CD4-positive, alpha-beta T cell (primary cell): ENCODE results near the gene NUDT7. TPM values are rescaled to one million over a fixed set of nuclear protein-coding genes. Genes with fewer than 3 reads are reported as not detected.

Source experiments
- ATAC-seq: fragments of 200-7000 bp; cut with Tn5 transposase; one replicate; pipeline ENCODE4 v1.10.0; 2022; ENCODE audit warnings: mild to moderate bottlenecking; ENCODE audit not compliant: poor library complexity
- CTCF ChIA-PET: fragments of 350-600 bp; sonication (Branson Sonifier 250); formaldehyde crosslinking; loops from one replicate; lab custom pipeline; 2021; ENCODE audit warnings: antibody characterized with exemption, inconsistent platforms; lab: Charles Lee
- POLR2A ChIA-PET: fragments of 350-600 bp; sonication (Branson Sonifier 250); formaldehyde crosslinking; loops from one replicate; lab custom pipeline; 2021; ENCODE audit warnings: antibody characterized with exemption, inconsistent platforms; lab: Charles Lee
- DNase-seq, 14 experiments: peaks; one replicate each; pipeline ENCODE4 v3.0.0-alpha.2; 2013 to 2020; ENCODE audit warnings: mixed read lengths in 2 of 14
- H3K27ac ChIP-seq, 2 donors: one replicate each; pipeline versions ENCODE4 v1.5.1 to v1.7.0; 2013; ENCODE audit warnings: low read length in 2 of 2, low read depth in 1 of 2, mild to moderate bottlenecking in 1 of 2
- H3K27me3 ChIP-seq, 2 experiments: 1 replicate in 1 of 2; 2 replicates in 1 of 2; pipeline versions ENCODE4 v1.6.1 to v1.7.0; 2013; ENCODE audit warnings: low read length in 2 of 2, control low read depth in 1 of 2, mild to moderate bottlenecking in 1 of 2, moderate library complexity in 1 of 2; ENCODE audit not compliant: insufficient read depth in 2 of 2, control insufficient read depth in 1 of 2
- H3K36me3 ChIP-seq: one replicate; pipeline ENCODE4 v1.6.1; 2013; ENCODE audit warnings: low read length, control low read depth; ENCODE audit not compliant: insufficient read depth
- H3K4me1 ChIP-seq: one replicate; pipeline ENCODE4 v1.6.1; 2013; ENCODE audit warnings: low read length, control low read depth; ENCODE audit not compliant: insufficient read depth
- H3K4me3 ChIP-seq: one replicate; pipeline ENCODE4 v1.5.1; 2013; ENCODE audit warnings: mild to moderate bottlenecking, low read length, moderate library complexity
- H3K9me3 ChIP-seq, 2 experiments: 1 replicate in 1 of 2; 2 replicates in 1 of 2; pipeline versions ENCODE4 v1.6.1 to v1.7.0; 2013; ENCODE audit warnings: low read length in 2 of 2, mild to moderate bottlenecking in 2 of 2, control low read depth in 1 of 2, moderate library complexity in 1 of 2; ENCODE audit not compliant: control insufficient read depth in 1 of 2, insufficient read depth in 1 of 2
- H3K27ac Mint-ChIP-seq: one replicate; pipeline ENCODE4 v1.8.0; 2020; ENCODE audit warnings: mixed read lengths
- H3K27me3 Mint-ChIP-seq: one replicate; pipeline ENCODE4 v1.8.0; 2021; ENCODE audit warnings: mixed read lengths
- H3K36me3 Mint-ChIP-seq: one replicate; pipeline ENCODE4 v1.8.0; 2021; ENCODE audit warnings: low read depth, mixed read lengths
- H3K4me1 Mint-ChIP-seq: one replicate; pipeline ENCODE4 v1.8.0; 2021; ENCODE audit warnings: low read depth, mixed read lengths
- H3K4me3 Mint-ChIP-seq: one replicate; pipeline ENCODE4 v1.8.0; 2020; ENCODE audit warnings: mild to moderate bottlenecking, mixed read lengths
- H3K9me3 Mint-ChIP-seq: one replicate; pipeline ENCODE4 v1.8.0; 2020; ENCODE audit warnings: mixed read lengths
- intact Hi-C, 2 experiments: fragments of 100-400 bp; cut with DNase I in 1 of 2; cut with micrococcal nuclease in 1 of 2; formaldehyde crosslinking; loops; one replicate each; pipeline versions ENCODE4 v1.15.1 to v1.9.0; 2023 to 2025; cut with DNase I, micrococcal nuclease
- total RNA-seq, 174 experiments: library from RNA in 2 of 174; stranded (reverse) in 2 of 174; gene quantifications; one replicate each; pipeline ENCODE4 v1.2.3 and lab custom pipeline; 2021 to 2026
- TF ChIP-seq, protein P1 (sequence below): fragments of 200-600 bp; IDR thresholded peaks from one replicate; pipeline ENCODE4 v1.8.0; 2022; ENCODE audit warnings: antibody characterized with exemption, mild to moderate bottlenecking

The NUDT7 gene
- total RNA-seq, 2 experiments from 2014 or later: 0.93 to 1.5 TPM

- Mint-ChIP-seq H3K27ac (no peak overlapping the region), H3K27me3 (peaks cover 5% of the 10 kb centered on the region), H3K9me3 (no peaks in the 10 kb centered on the region), H3K4me1 (no peaks in the 10 kb centered on the region), H3K36me3 (no peaks in the 10 kb centered on the region), H3K4me3 (no peak overlapping the region)
- H3K9me3 ChIP-seq: no peaks in the 10 kb centered on the region
- DNase-seq (no peak), ATAC-seq (no peak)
- no peak overlapping the region for H3K27ac ChIP-seq
- no peaks in the 10 kb centered on the region for H3K36me3 ChIP-seq
- CTCF ChIA-PET: no interaction called here
- POLR2A ChIA-PET: no interaction called here
- no peaks in the 10 kb centered on the region for H3K27me3 ChIP-seq
- intact Hi-C loops: no loop called here
- H3K4me3 ChIP-seq: no peak overlapping the region
- H3K4me1 ChIP-seq: no peaks in the 10 kb centered on the region
- TF ChIP-seq, protein P1, sequence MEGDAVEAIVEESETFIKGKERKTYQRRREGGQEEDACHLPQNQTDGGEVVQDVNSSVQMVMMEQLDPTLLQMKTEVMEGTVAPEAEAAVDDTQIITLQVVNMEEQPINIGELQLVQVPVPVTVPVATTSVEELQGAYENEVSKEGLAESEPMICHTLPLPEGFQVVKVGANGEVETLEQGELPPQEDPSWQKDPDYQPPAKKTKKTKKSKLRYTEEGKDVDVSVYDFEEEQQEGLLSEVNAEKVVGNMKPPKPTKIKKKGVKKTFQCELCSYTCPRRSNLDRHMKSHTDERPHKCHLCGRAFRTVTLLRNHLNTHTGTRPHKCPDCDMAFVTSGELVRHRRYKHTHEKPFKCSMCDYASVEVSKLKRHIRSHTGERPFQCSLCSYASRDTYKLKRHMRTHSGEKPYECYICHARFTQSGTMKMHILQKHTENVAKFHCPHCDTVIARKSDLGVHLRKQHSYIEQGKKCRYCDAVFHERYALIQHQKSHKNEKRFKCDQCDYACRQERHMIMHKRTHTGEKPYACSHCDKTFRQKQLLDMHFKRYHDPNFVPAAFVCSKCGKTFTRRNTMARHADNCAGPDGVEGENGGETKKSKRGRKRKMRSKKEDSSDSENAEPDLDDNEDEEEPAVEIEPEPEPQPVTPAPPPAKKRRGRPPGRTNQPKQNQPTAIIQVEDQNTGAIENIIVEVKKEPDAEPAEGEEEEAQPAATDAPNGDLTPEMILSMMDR: no peak
Measured at GRCh38 chr16:77760800-77761199, 38.5 kb downstream of the NUDT7 start.

- Mint-ChIP-seq H3K4me1 (no peaks in the 10 kb centered on the region), H3K9me3 (no peaks in the 10 kb centered on the region), H3K36me3 (no peaks in the 10 kb centered on the region), H3K27ac (no peak overlapping the region), H3K27me3 (peaks cover 1% of the 10 kb centered on the region), H3K4me3 (no peak overlapping the region)
- no peaks in the 10 kb centered on the region for H3K9me3 ChIP-seq
- ChIA-PET CTCF (no interaction called here), POLR2A (no interaction called here)
- ATAC-seq: no peak
- H3K27ac ChIP-seq: no peak overlapping the region
- TF ChIP-seq, protein P1: no peak
- H3K27me3 ChIP-seq: no peaks in the 10 kb centered on the region
- no peaks in the 10 kb centered on the region for H3K4me1 ChIP-seq
- no peak for DNase-seq
- no peak overlapping the region for H3K4me3 ChIP-seq
- no peaks in the 10 kb centered on the region for H3K36me3 ChIP-seq
- intact Hi-C loops: no loop called here
Measured at GRCh38 chr16:77761204-77761603, 38.9 kb downstream of the NUDT7 start.

DNA sequence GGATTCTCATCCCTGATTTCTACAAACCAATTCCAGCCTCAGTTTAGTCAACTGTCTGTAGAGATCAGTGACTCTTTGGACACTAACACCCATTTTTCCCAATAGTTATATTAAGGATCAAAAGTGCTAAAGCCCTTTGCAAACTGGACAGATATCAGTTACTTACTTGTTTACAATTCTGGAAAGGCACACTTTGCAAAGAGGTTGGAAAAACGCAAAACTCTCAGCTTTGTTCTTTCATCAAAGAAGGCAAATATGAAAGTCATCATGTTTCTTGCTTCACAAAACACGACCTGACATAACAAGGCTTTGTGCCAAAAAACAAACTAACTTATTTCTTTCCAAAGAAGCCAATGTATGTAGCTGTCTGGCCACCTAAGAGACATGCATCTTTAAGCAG, 39.9 kb downstream of the NUDT7 start:
- no peaks in the 10 kb centered on the region for H3K36me3 ChIP-seq
- Mint-ChIP-seq H3K4me1 (no peaks in the 10 kb centered on the region), H3K36me3 (no peaks in the 10 kb centered on the region), H3K4me3 (no peak overlapping the region), H3K27ac (no peak overlapping the region), H3K9me3 (no peaks in the 10 kb centered on the region), H3K27me3 (peaks cover 4% of the 10 kb centered on the region)
- CTCF ChIA-PET: no interaction called here
- intact Hi-C loops: no loop called here
- no peaks in the 10 kb centered on the region for H3K27me3 ChIP-seq
- H3K4me1 ChIP-seq: no peaks in the 10 kb centered on the region
- H3K27ac ChIP-seq: no peak overlapping the region
- no peak overlapping the region for H3K4me3 ChIP-seq
- no peak for ATAC-seq
- no peaks in the 10 kb centered on the region for H3K9me3 ChIP-seq
- TF ChIP-seq, protein P1: no peak
- POLR2A ChIA-PET: no interaction called here
- DNase-seq: no peak
